HepG2 (cell line): ENCODE measurements around the gene SPTBN2. TPM values are rescaled to one million over a fixed set of nuclear protein-coding genes. Genes with fewer than 3 reads are reported as not detected.

Experiments
- ATF4 ChIP-seq, 2 experiments: fragments of 450-650 bp in 1 of 2; sonication (generic) in 1 of 2; formaldehyde crosslinking; IDR thresholded peaks; 2 replicates each; pipeline versions ENCODE4 v1.5.0 to v1.8.0; 2020 to 2022; ENCODE audit warnings: mild to moderate bottlenecking in 1 of 2, missing genetic modification reagents in 1 of 2
- HCFC1 ChIP-seq: fragments of 150-350 bp; IDR thresholded peaks from 2 replicates; pipeline ENCODE4 v1.6.1; 2014; ENCODE audit warnings: low read depth, low read length
- HMGXB3 ChIP-seq: sonication (generic); formaldehyde crosslinking; IDR thresholded peaks from 2 replicates; pipeline ENCODE4 v1.4.0; 2020; ENCODE audit warnings: missing genetic modification reagents, borderline replicate concordance
- HOXA5 ChIP-seq: sonication (generic); formaldehyde crosslinking; IDR thresholded peaks from 2 replicates; pipeline ENCODE4 v1.4.0; 2020; ENCODE audit warnings: missing genetic modification reagents
- MZF1 ChIP-seq: sonication (generic); formaldehyde crosslinking; IDR thresholded peaks from 2 replicates; pipeline ENCODE4 v1.8.1; 2023; ENCODE audit warnings: mild to moderate bottlenecking, missing genetic modification reagents, borderline replicate concordance
- RBAK ChIP-seq: sonication (generic); formaldehyde crosslinking; IDR thresholded peaks from 2 replicates; pipeline ENCODE4 v1.5.1; 2020; ENCODE audit warnings: mild to moderate bottlenecking, missing genetic modification reagents
- TFE3 ChIP-seq: IDR thresholded peaks from 2 replicates; pipeline ENCODE4 v1.6.1; 2016
- ZKSCAN8 ChIP-seq: IDR thresholded peaks from 2 replicates; pipeline ENCODE4 v1.6.1; 2016; ENCODE audit warnings: borderline replicate concordance, missing genetic modification reagents, missing compliant biosample characterization
- ZNF10 ChIP-seq: sonication (generic); formaldehyde crosslinking; IDR thresholded peaks from 2 replicates; pipeline ENCODE4 v1.4.0; 2020; ENCODE audit warnings: mild to moderate bottlenecking, low read depth, missing genetic modification reagents, borderline replicate concordance
- ZNF160 ChIP-seq: sonication (generic); formaldehyde crosslinking; IDR thresholded peaks from 2 replicates; pipeline ENCODE4 v1.8.0; 2022; ENCODE audit warnings: mild to moderate bottlenecking, inconsistent platforms, missing genetic modification reagents
- ZNF652 ChIP-seq: IDR thresholded peaks from 2 replicates; pipeline ENCODE4 v1.6.1; 2016; ENCODE audit warnings: low read depth, borderline replicate concordance
- ZNF781 ChIP-seq: sonication (generic); formaldehyde crosslinking; IDR thresholded peaks from 2 replicates; pipeline ENCODE4 v1.5.1; 2020; ENCODE audit warnings: borderline replicate concordance, mild to moderate bottlenecking, missing genetic modification reagents; ENCODE audit errors: not compliant biosample characterization
- polyA plus RNA-seq, 8 experiments: library from polyadenylated mRNA; depleted of rRNA in 3 of 8; stranded (reverse) in 7 of 8; unstranded in 1 of 8; fragments of >200 nt; fragmentation: Illumina TruSeq in 4 of 8; extraction: Trizol in 4 of 8; gene quantifications; 2 replicates each; pipeline versions ENCODE4 v1.2.1 to v1.2.3, GENCODE V29; 2011 to 2016; ENCODE audit warnings: low read depth in 4 of 8, missing spikeins in 1 of 8, mixed read lengths in 1 of 8; ENCODE audit not compliant: insufficient read depth in 1 of 8
- total RNA-seq, 5 experiments: library from RNA; depleted of rRNA; stranded (reverse); fragments of >200 nt; fragmentation: Illumina TruSeq; extraction: Trizol; gene quantifications; 2 replicates each; pipeline ENCODE4 v1.2.3, GENCODE V29; 2016; ENCODE audit warnings: low read depth in 1 of 5
- TF ChIP-seq, protein P1 (sequence below): sonication (generic); formaldehyde crosslinking; IDR thresholded peaks from 2 replicates; pipeline ENCODE4 v1.4.0; 2020; ENCODE audit warnings: missing genetic modification reagents
- TF ChIP-seq, protein P2 (sequence below): sonication (generic); formaldehyde crosslinking; IDR thresholded peaks from 2 replicates; pipeline ENCODE4 v1.5.1; 2020; ENCODE audit warnings: missing genetic modification reagents, mild to moderate bottlenecking, borderline replicate concordance

Gene SPTBN2
- total and polyA plus RNA-seq, 2 of the 13 experiments (the other 11 are each of a cell fraction or from before 2014, with no cell fraction given): 0.65 to 4.0 TPM

DNA sequence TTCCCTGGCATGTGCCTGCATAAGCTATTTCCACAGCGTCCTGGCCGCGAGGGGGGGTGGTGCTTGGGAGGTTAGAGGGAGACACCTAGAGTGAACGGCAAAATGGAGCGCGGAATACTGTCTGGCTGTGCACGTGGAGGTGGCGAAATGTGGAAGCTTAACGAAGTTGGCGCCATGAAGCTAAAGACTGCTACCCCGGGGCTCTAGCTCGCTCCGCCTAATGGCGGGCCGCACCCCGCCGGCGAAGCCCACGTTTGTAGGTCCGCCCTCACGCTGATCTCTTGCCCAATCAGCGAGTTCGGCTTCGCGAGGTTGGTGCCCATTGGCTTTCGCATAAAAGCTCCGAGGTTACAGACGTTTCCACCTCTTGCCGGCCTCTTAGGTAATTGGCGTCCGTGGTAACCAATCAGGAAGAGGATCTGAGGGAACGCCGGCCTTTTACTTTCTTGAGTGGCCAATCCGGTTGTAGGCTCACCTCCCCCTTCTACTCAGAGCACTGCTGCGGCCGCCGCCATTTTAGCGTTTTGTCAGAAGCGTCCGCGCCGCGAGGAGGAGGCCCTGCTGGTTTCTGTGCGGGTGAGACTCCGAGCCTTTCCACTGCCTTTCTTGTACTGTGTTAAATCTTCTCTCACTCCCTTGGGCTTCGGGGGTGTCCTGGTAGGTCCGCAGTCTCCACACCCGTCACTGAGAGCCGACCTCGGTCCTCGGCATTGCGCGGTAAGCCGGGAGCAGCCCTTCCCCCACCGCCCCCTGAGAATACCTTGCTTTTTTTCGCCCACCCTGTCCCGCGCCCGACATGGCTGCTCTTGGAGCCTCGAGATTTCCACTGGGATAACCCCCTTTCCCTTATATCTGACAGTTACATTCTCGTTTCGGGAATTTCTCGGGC, 90.6 kb downstream of the SPTBN2 start, which contains the start of gene RBM4 (continued):
- TF ChIP-seq HMGXB3 (CRISPR knock-in tag) (peak; percentile 79), ZNF652 (CRISPR knock-in tag) (no peak), TFE3 (peak; percentile 21; the same call in 1 of the 2 replicates), ZKSCAN8 (CRISPR knock-in tag) (peak; percentile 19; the same call in 1 of the 2 replicates), RBAK (CRISPR knock-in tag) (0 out of 2 replicates have a peak, but pooled peaks have one; percentile 38), HCFC1 (peak; percentile 27; the same call in 1 of the 2 replicates), ZNF10 (CRISPR knock-in tag) (no peak), HOXA5 (CRISPR knock-in tag) (peak; percentile 81; the same call in 1 of the 2 replicates), ZNF160 (peak; percentile 44), MZF1 (CRISPR knock-in tag) (0 out of 2 replicates have a peak, but pooled peaks have one; percentile 76), ZNF781 (CRISPR knock-in tag) (peak; percentile 72), ATF4 (CRISPR knock-in tag; IDR thresholded peaks at IDR 0.05) (no peak)
- TF ChIP-seq, protein P1, sequence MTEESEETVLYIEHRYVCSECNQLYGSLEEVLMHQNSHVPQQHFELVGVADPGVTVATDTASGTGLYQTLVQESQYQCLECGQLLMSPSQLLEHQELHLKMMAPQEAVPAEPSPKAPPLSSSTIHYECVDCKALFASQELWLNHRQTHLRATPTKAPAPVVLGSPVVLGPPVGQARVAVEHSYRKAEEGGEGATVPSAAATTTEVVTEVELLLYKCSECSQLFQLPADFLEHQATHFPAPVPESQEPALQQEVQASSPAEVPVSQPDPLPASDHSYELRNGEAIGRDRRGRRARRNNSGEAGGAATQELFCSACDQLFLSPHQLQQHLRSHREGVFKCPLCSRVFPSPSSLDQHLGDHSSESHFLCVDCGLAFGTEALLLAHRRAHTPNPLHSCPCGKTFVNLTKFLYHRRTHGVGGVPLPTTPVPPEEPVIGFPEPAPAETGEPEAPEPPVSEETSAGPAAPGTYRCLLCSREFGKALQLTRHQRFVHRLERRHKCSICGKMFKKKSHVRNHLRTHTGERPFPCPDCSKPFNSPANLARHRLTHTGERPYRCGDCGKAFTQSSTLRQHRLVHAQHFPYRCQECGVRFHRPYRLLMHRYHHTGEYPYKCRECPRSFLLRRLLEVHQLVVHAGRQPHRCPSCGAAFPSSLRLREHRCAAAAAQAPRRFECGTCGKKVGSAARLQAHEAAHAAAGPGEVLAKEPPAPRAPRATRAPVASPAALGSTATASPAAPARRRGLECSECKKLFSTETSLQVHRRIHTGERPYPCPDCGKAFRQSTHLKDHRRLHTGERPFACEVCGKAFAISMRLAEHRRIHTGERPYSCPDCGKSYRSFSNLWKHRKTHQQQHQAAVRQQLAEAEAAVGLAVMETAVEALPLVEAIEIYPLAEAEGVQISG (CRISPR knock-in tag): 0 out of 2 replicates have a peak, but pooled peaks have one; percentile 24
- TF ChIP-seq, protein P2, sequence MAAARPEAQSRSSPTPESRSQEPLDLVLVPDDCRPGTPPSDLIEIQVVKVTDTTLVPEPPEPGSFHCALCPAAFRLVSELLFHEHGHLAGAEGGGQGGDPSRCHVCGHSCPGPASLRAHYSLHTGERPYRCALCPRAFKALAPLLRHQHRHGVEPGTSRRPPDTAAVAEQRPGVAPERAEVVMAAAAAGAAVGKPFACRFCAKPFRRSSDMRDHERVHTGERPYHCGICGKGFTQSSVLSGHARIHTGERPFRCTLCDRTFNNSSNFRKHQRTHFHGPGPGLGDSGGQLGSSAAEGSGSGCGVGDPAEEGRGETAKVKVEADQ (CRISPR knock-in tag): peak; percentile 40; the same call in 1 of the 2 replicates
